ENCODE data around the gene MT1A. TPM values are rescaled to one million over a fixed set of nuclear protein-coding genes. Genes with fewer than 3 reads are reported as not detected.

The MT1A gene
- total and polyA plus RNA-seq, 2 donors (not counting 3 experiments of a cell fraction or from before 2014, with no cell fraction given), result 6.5 to 8.4 TPM

- H3K9me1 ChIP-seq (replicated peaks; ENCODE audit: control insufficient read depth, extremely low read depth, insufficient read depth, low read length), result no peaks in the 10 kb centered on the region
- no peak overlapping the region for H3K27ac ChIP-seq (ENCODE audit: insufficient read depth, low read depth, low read length)
- no peaks in the 10 kb centered on the region for H3K27me3 ChIP-seq (ENCODE audit: control insufficient read depth in 2 of 2, insufficient read depth in 2 of 2, low read length in 2 of 2)
- H3K4me1 ChIP-seq (ENCODE audit: control insufficient read depth, extremely low read depth, insufficient read depth, low read length), result no peaks in the 10 kb centered on the region
- POLR2A ChIA-PET, result no interaction called here
- dilution Hi-C loops (cut with MboI; ENCODE audit: extremely low pct_ligation_motif_present, low sequenced_read_pairs) (no loop called here), intact Hi-C loops (cut with micrococcal nuclease) (no loop called here)
- no peak overlapping the region for H2AFZ ChIP-seq (ENCODE audit: low read depth, low read length)
- no peaks in the 10 kb centered on the region for H3K9me3 ChIP-seq (replicated peaks; ENCODE audit: control insufficient read depth, insufficient read depth, low read length)
- no peaks in the 10 kb centered on the region for H3K36me3 ChIP-seq (ENCODE audit: control insufficient read depth in 2 of 2, extremely low read depth in 1 of 2, insufficient read depth in 2 of 2, low read length in 2 of 2)
- BruUV-seq (replicated peaks), result no TSS peak
- H3K79me2 ChIP-seq (ENCODE audit: control insufficient read depth, insufficient read depth, low read length), result no peaks in the 10 kb centered on the region
- H4K20me1 ChIP-seq (replicated peaks; ENCODE audit: control insufficient read depth, extremely low read depth, insufficient read depth, low read length), result no peaks in the 10 kb centered on the region
- TF ChIP-seq GATA2 (IDR thresholded peaks at IDR 0.05; ENCODE audit: insufficient read depth, insufficient read length, low read depth, low read length) (no peak), POLR2AphosphoS5 (IDR thresholded peaks at IDR 0.05; ENCODE audit: insufficient read depth, low read depth, low read length) (no peak), EZH2 (IDR thresholded peaks at IDR 0.05; ENCODE audit: borderline replicate concordance, low read depth, low read length, severe bottlenecking) (no peak), MAX (IDR thresholded peaks at IDR 0.05; ENCODE audit: insufficient read depth, insufficient read length) (no peak), MYC (IDR thresholded peaks at IDR 0.05; ENCODE audit: low read depth, low read length) (no peak)
- H3K9ac ChIP-seq (replicated peaks; ENCODE audit: extremely low read depth, insufficient read depth, low read length), result no peak overlapping the region
- no peak overlapping the region for H3K4me3 ChIP-seq (replicated peaks in 1 of 3; ENCODE audit: insufficient read depth in 1 of 3, low read depth in 1 of 3, low read length in 3 of 3)
- no peak for FAIRE-seq
- DNase-seq (ENCODE audit: low read depth, low spot score), result no peak
- no peak overlapping the region for H3K4me2 ChIP-seq (ENCODE audit: insufficient read depth, low read length)
- CTCF ChIA-PET, result interaction anchor here (0.8 to 1.7 kb wide), 2 partner anchors 13 to 45 kb away, joined by 5 read pairs; no protein-coding TSS in a partner anchor
Measured at GRCh38 chr16:56688762-56689161, 50.3 kb downstream of the MT1A start.

GRCh38 chr16:56689171-56689570 lies 50.7 kb downstream of the MT1A start:
- H3K9ac ChIP-seq (replicated peaks; ENCODE audit: extremely low read depth, insufficient read depth, low read length), result no peak overlapping the region
- no peak for TF ChIP-seq MAX (IDR thresholded peaks at IDR 0.05; ENCODE audit: insufficient read depth, insufficient read length)
- no peak for TF ChIP-seq GATA2 (IDR thresholded peaks at IDR 0.05; ENCODE audit: insufficient read depth, insufficient read length, low read depth, low read length)
- no peak for TF ChIP-seq POLR2A (IDR thresholded peaks at IDR 0.05; ENCODE audit: low read depth, low read length)
- POLR2A ChIA-PET, result no interaction called here
- H3K9me3 ChIP-seq (replicated peaks; ENCODE audit: control insufficient read depth, insufficient read depth, low read length), result no peaks in the 10 kb centered on the region
- no peak for DNase-seq (ENCODE audit: low read depth, low spot score)
- no peak overlapping the region for H3K27ac ChIP-seq (ENCODE audit: insufficient read depth, low read depth, low read length)
- no peak overlapping the region for H3K4me3 ChIP-seq (replicated peaks in 1 of 3; ENCODE audit: insufficient read depth in 1 of 3, low read depth in 1 of 3, low read length in 3 of 3)
- no peaks in the 10 kb centered on the region for H3K79me2 ChIP-seq (ENCODE audit: control insufficient read depth, insufficient read depth, low read length)
- H3K36me3 ChIP-seq (ENCODE audit: control insufficient read depth in 2 of 2, extremely low read depth in 1 of 2, insufficient read depth in 2 of 2, low read length in 2 of 2), result no peaks in the 10 kb centered on the region
- FAIRE-seq, result no peak
- H4K20me1 ChIP-seq (replicated peaks; ENCODE audit: control insufficient read depth, extremely low read depth, insufficient read depth, low read length), result no peaks in the 10 kb centered on the region
- no peaks in the 10 kb centered on the region for H3K27me3 ChIP-seq (ENCODE audit: control insufficient read depth in 2 of 2, insufficient read depth in 2 of 2, low read length in 2 of 2)
- H2AFZ ChIP-seq (ENCODE audit: low read depth, low read length), result no peak overlapping the region
- no TSS peak for BruUV-seq (replicated peaks)
- H3K4me1 ChIP-seq (ENCODE audit: control insufficient read depth, extremely low read depth, insufficient read depth, low read length), result no peaks in the 10 kb centered on the region
- H3K4me2 ChIP-seq (ENCODE audit: insufficient read depth, low read length), result no peak overlapping the region
- no peaks in the 10 kb centered on the region for H3K9me1 ChIP-seq (replicated peaks; ENCODE audit: control insufficient read depth, extremely low read depth, insufficient read depth, low read length)
- CTCF ChIA-PET, result interaction anchor here (0.8 to 1.7 kb wide), 2 partner anchors 13 to 46 kb away, joined by 5 read pairs; no protein-coding TSS in a partner anchor
- intact Hi-C loops (cut with micrococcal nuclease), result no loop called here
- dilution Hi-C loops (cut with MboI; ENCODE audit: extremely low pct_ligation_motif_present, low sequenced_read_pairs), result no loop called here

Other genes starting within 250 kb of the MT1A start
- gene AMFR, start 213.1 kb upstream of the MT1A start, total RNA-seq, result 66.5 and 77.4 TPM in 2 replicates
- 71.7 and 75.4 TPM in 2 replicates for gene AMFR, start 213.1 kb upstream of the MT1A start, polyA plus RNA-seq
- 155 and 158 TPM in 2 replicates for gene NUDT21, start 187.3 kb upstream of the MT1A start, total RNA-seq
- 48.2 and 56.4 TPM in 2 replicates for gene NUDT21, start 187.3 kb upstream of the MT1A start, polyA plus RNA-seq
- gene OGFOD1, start 187.1 kb upstream of the MT1A start, total RNA-seq, result 52.3 and 54.8 TPM in 2 replicates
- 16.5 and 26.6 TPM in 2 replicates for gene OGFOD1, start 187.1 kb upstream of the MT1A start, polyA plus RNA-seq
- gene BBS2, start 118.6 kb upstream of the MT1A start, total RNA-seq, result 33.3 and 44.8 TPM in 2 replicates
- 36.7 and 37.6 TPM in 2 replicates for gene BBS2, start 118.6 kb upstream of the MT1A start, polyA plus RNA-seq
- gene MT4, start 73.6 kb upstream of the MT1A start, total RNA-seq, result not detected in 2 replicates
- gene MT4, start 73.6 kb upstream of the MT1A start, polyA plus RNA-seq, result not detected in 2 replicates
- gene MT3, start 49.1 kb upstream of the MT1A start, total RNA-seq, result not detected in 2 replicates
- gene MT3, start 49.1 kb upstream of the MT1A start, polyA plus RNA-seq, result 0.37 TPM in 1 of 2 replicates, not detected in the other
- gene MT2A, start 30.1 kb upstream of the MT1A start, total RNA-seq, result 1,337 and 1,517 TPM in 2 replicates
- gene MT2A, start 30.1 kb upstream of the MT1A start, polyA plus RNA-seq, result 260 and 276 TPM in 2 replicates
- gene MT1E, start 12.9 kb upstream of the MT1A start, total RNA-seq, result 201 and 346 TPM in 2 replicates
- gene MT1E, start 12.9 kb upstream of the MT1A start, polyA plus RNA-seq, result 186 and 208 TPM in 2 replicates
- 1.8 and 4.6 TPM in 2 replicates for gene MT1M, start 6.0 kb upstream of the MT1A start, total RNA-seq
- gene MT1M, start 6.0 kb upstream of the MT1A start, polyA plus RNA-seq, result 4.1 and 4.3 TPM in 2 replicates
- gene MT1B, start 13.2 kb downstream of the MT1A start, total RNA-seq, result not detected in 2 replicates
- gene MT1B, start 13.2 kb downstream of the MT1A start, polyA plus RNA-seq, result not detected in 2 replicates
- gene MT1F, start 19.3 kb downstream of the MT1A start, total RNA-seq, result 1.4 and 2.6 TPM in 2 replicates
- 2.2 and 2.3 TPM in 2 replicates for gene MT1F, start 19.3 kb downstream of the MT1A start, polyA plus RNA-seq
- not detected in 2 replicates for gene MT1G, start 29.4 kb downstream of the MT1A start, total RNA-seq
- 0.53 TPM in 1 of 2 replicates, not detected in the other for gene MT1G, start 29.4 kb downstream of the MT1A start, polyA plus RNA-seq
- gene MT1H, start 31.1 kb downstream of the MT1A start, total RNA-seq, result not detected in 2 replicates
- not detected in 2 replicates for gene MT1H, start 31.1 kb downstream of the MT1A start, polyA plus RNA-seq
- 15.6 and 19.2 TPM in 2 replicates for gene MT1X, start 43.8 kb downstream of the MT1A start, total RNA-seq
- gene MT1X, start 43.8 kb downstream of the MT1A start, polyA plus RNA-seq, result 46.7 and 73.6 TPM in 2 replicates
- gene NUP93, start 91.5 kb downstream of the MT1A start, total RNA-seq, result 111 and 124 TPM in 2 replicates
- gene NUP93, start 91.5 kb downstream of the MT1A start, polyA plus RNA-seq, result 62.3 and 66.6 TPM in 2 replicates
- gene SLC12A3, start 226.5 kb downstream of the MT1A start, total RNA-seq, result not detected in 2 replicates
- not detected in 2 replicates for gene SLC12A3, start 226.5 kb downstream of the MT1A start, polyA plus RNA-seq